ENCODE results near the gene CDCA8.

- TF ChIP-seq CTCF (IDR thresholded peaks at IDR 0.05), result no peak
- TF ChIP-seq POLR2A (IDR thresholded peaks at IDR 0.05; ENCODE audit: low read depth), result no peak
These were observed 28.8 kb upstream of the CDCA8 start for GRCh38 chr1:37663426-37664000.

Measured in esophagus muscularis mucosa (tissue), 3 donors.